RWPE1 (cell line): ENCODE data around the gene HSPBP1.

Experiments
- CTCF ChIA-PET: fragments of 350-600 bp; sonication (Branson Sonifier 250); formaldehyde crosslinking; extraction: SDS; loops from one replicate; lab custom pipeline; 2021; lab: Yijun Ruan, JAX
- POLR2A ChIA-PET: fragments of 400-600 bp; formaldehyde crosslinking; extraction: SDS; loops from one replicate; lab custom pipeline; 2020; ENCODE audit warnings: antibody characterized with exemption; ENCODE audit not compliant: low non-redundant PET; lab: Yijun Ruan, JAX
- DNase-seq: peaks from one replicate; pipeline ENCODE4 v3.0.0; 2012; ENCODE audit warnings: low spot score
- H3K27ac ChIP-seq: fragments of 450-650 bp; 2 replicates; pipeline ENCODE4 v1.5.1; 2017
- CTCF ChIP-seq: fragments of 450-650 bp; conservative IDR thresholded peaks from 2 replicates; pipeline ENCODE4 v1.5.1; 2017; ENCODE audit warnings: low read depth, mild to moderate bottlenecking

The HSPBP1 gene

GRCh38 chr19:55253842-55254624 is 25.9 kb downstream of the HSPBP1 start:
- DNase-seq: no peak
- peak overlapping the region; percentile 99 for H3K27ac ChIP-seq
- POLR2A ChIA-PET: no interaction called here
- CTCF ChIA-PET: interaction anchor here (0.6 to 1.0 kb wide), 3 partner anchors 28 to 93 kb away, joined by 3 to 4 read pairs (median 4); no protein-coding TSS in a partner anchor
- no peak for TF ChIP-seq CTCF

GRCh38 chr19:55252760-55253663 is 26.9 kb downstream of the HSPBP1 start:
- no peak for TF ChIP-seq CTCF
- no peak for DNase-seq
- ChIA-PET POLR2A (no interaction called here), CTCF (no interaction called here)
- peak overlapping the region; percentile 99 for H3K27ac ChIP-seq

- CTCF ChIA-PET: interaction anchor here (0.6 kb wide), 2 partner anchors 92 to 140 kb away, joined by 3 to 4 read pairs; no protein-coding TSS in a partner anchor
- H3K27ac ChIP-seq: peak overlapping the region; percentile 99
- POLR2A ChIA-PET: no interaction called here
- DNase-seq: no peak
- no peak for TF ChIP-seq CTCF
Measured at GRCh38 chr19:55251341-55252081, 28.4 kb downstream of the HSPBP1 start.

GRCh38 chr19:55250262-55251036 is 29.5 kb downstream of the HSPBP1 start:
- ChIA-PET CTCF (no interaction called here), POLR2A (no interaction called here)
- peak overlapping the region; percentile 99 for H3K27ac ChIP-seq

GRCh38 chr19:55249841-55250240 is 30.1 kb downstream of the HSPBP1 start:
- peak overlapping the region; percentile 99 for H3K27ac ChIP-seq
- CTCF ChIA-PET: no interaction called here
- no peak for TF ChIP-seq CTCF
- DNase-seq: no peak
- POLR2A ChIA-PET: interaction anchor here (0.7 kb wide), 1 partner anchor 617 kb away, joined by 4 read pairs; no protein-coding TSS in a partner anchor

More at GRCh38 chr19:55250262-55251036, 29.5 kb downstream of the HSPBP1 start:
- no peak for DNase-seq
- TF ChIP-seq CTCF: no peak
